Endothelial cell of umbilical vein (primary cell): ENCODE data around the gene GORASP1. TPM values are rescaled to one million over a fixed set of nuclear protein-coding genes. Genes with fewer than 3 reads are reported as not detected.
"Not testable (repeated sequence)": the region's sequence is repeated elsewhere in the genome, so short reads cannot be mapped to it uniquely, and the experiment has no call there.

ENCODE experiments used
- BruUV-seq: library from RNA; stranded (reverse); fragments of 400-500 nt; replicated peaks from 2 replicates; lab custom pipeline; 2021; lab: Mats Ljungman, UMichigan
- CTCF ChIA-PET: fragments of 300-600, 350-600 bp; sonication (Branson Sonifier 250); formaldehyde crosslinking; loops from one replicate; lab custom pipeline; 2021; ENCODE audit warnings: antibody characterized with exemption, inconsistent platforms; lab: Charles Lee
- POLR2A ChIA-PET: fragments of 300-600, 350-600 bp; sonication (Branson Sonifier 250); formaldehyde crosslinking; loops from one replicate; lab custom pipeline; 2021; ENCODE audit warnings: antibody characterized with exemption, inconsistent platforms; lab: Charles Lee
- DNase-seq: peaks from one replicate; pipeline ENCODE4 v3.0.0-alpha.2; 2011; ENCODE audit warnings: low read depth, low spot score
- FAIRE-seq: peaks from 2 replicates; lab custom pipeline; 2011; peaks lifted over from hg19 to GRCh38; lab: Jason Lieb, UNC
- H2AFZ ChIP-seq: 2 replicates; pipeline ENCODE4 v1.6.0; 2012; ENCODE audit warnings: low read depth, low read length, control low read depth, inconsistent platforms
- H3K27ac ChIP-seq: 2 replicates; pipeline ENCODE4 v1.5.1; 2011; ENCODE audit warnings: low read depth, mild to moderate bottlenecking, control low read depth, low read length, moderate library complexity; ENCODE audit not compliant: insufficient read depth
- H3K27me3 ChIP-seq, 2 experiments: 2 replicates each; pipeline versions ENCODE4 v1.6.0 to v1.6.1; 2011; ENCODE audit warnings: low read length in 2 of 2, mixed read lengths in 1 of 2; ENCODE audit not compliant: control insufficient read depth in 2 of 2, insufficient read depth in 2 of 2
- H3K36me3 ChIP-seq, 2 experiments: 2 replicates in 1 of 2; 3 replicates in 1 of 2; pipeline ENCODE4 v1.5.1; 2011; ENCODE audit warnings: low read length in 2 of 2, mild to moderate bottlenecking in 1 of 2, moderate library complexity in 1 of 2; ENCODE audit not compliant: control insufficient read depth in 2 of 2, insufficient read depth in 2 of 2; ENCODE audit errors: extremely low read depth in 1 of 2
- H3K4me1 ChIP-seq: 3 replicates; pipeline ENCODE4 v1.5.1; 2011; ENCODE audit warnings: mild to moderate bottlenecking, low read length; ENCODE audit not compliant: control insufficient read depth, insufficient read depth; ENCODE audit errors: extremely low read depth
- H3K4me2 ChIP-seq: 2 replicates; pipeline ENCODE4 v1.6.1; 2011; ENCODE audit warnings: low read length, control low read depth, mixed read lengths; ENCODE audit not compliant: insufficient read depth
- H3K4me3 ChIP-seq, 3 experiments: fragments of 200-600 bp in 1 of 3; sonication (generic), shearing (Covaris generic) in 1 of 3; replicated peaks in 1 of 3; 2 replicates each; pipeline ENCODE4 v1.5.1; 2011 to 2016; ENCODE audit warnings: control low read depth in 3 of 3, low read length in 3 of 3, mild to moderate bottlenecking in 2 of 3, inconsistent platforms in 1 of 3, low read depth in 1 of 3, moderate library complexity in 1 of 3; ENCODE audit not compliant: insufficient read depth in 1 of 3
- H3K79me2 ChIP-seq: 2 replicates; pipeline ENCODE4 v1.6.0; 2012; ENCODE audit warnings: low read length, inconsistent platforms; ENCODE audit not compliant: control insufficient read depth, insufficient read depth
- H3K9ac ChIP-seq: replicated peaks from 2 replicates; pipeline ENCODE3; 2011; ENCODE audit warnings: low read length, control low read depth; ENCODE audit not compliant: insufficient read depth; ENCODE audit errors: extremely low read depth
- H3K9me1 ChIP-seq: replicated peaks from 3 replicates; pipeline ENCODE4 v1.6.0; 2011; ENCODE audit warnings: mild to moderate bottlenecking, low read length; ENCODE audit not compliant: control insufficient read depth, insufficient read depth; ENCODE audit errors: extremely low read depth
- H3K9me3 ChIP-seq: replicated peaks from 2 replicates; pipeline ENCODE4 v1.5.1; 2012; ENCODE audit warnings: low read length, inconsistent platforms; ENCODE audit not compliant: control insufficient read depth, insufficient read depth
- H4K20me1 ChIP-seq: replicated peaks from 2 replicates; pipeline ENCODE3; 2011; ENCODE audit warnings: mild to moderate bottlenecking, low read length; ENCODE audit not compliant: control insufficient read depth, insufficient read depth; ENCODE audit errors: extremely low read depth
- EZH2 ChIP-seq: IDR thresholded peaks from 2 replicates; pipeline ENCODE4 v1.6.1; 2012; ENCODE audit warnings: borderline replicate concordance, low read depth, mild to moderate bottlenecking, moderate library complexity, low read length, inconsistent platforms; ENCODE audit not compliant: severe bottlenecking
- GATA2 ChIP-seq: IDR thresholded peaks from 2 replicates; pipeline ENCODE4 v1.7.0; 2011; ENCODE audit warnings: low read depth, mild to moderate bottlenecking, moderate library complexity, mixed read lengths, low read length; ENCODE audit not compliant: insufficient read length, insufficient read depth
- MAX ChIP-seq: IDR thresholded peaks from 2 replicates; pipeline ENCODE4 v1.6.1; 2011; ENCODE audit not compliant: insufficient read depth, insufficient read length
- MYC ChIP-seq: IDR thresholded peaks from one replicate; pipeline ENCODE4 v1.6.1; 2011; ENCODE audit warnings: mild to moderate bottlenecking, low read depth, low read length
- POLR2A ChIP-seq: IDR thresholded peaks from 2 replicates; pipeline ENCODE4 v1.6.1; 2012; ENCODE audit warnings: low read depth, mild to moderate bottlenecking, control low read depth, low read length
- POLR2AphosphoS5 ChIP-seq: IDR thresholded peaks from 2 replicates; pipeline ENCODE4 v1.6.1; 2012; ENCODE audit warnings: low read depth, mild to moderate bottlenecking, control low read depth, low read length, moderate library complexity; ENCODE audit not compliant: insufficient read depth
- dilution Hi-C: fragments of 300-500 bp; cut with MboI; formaldehyde crosslinking; loops from one replicate; pipeline ENCODE4 v1.15.0; 2019; ENCODE audit warnings: low sequenced_read_pairs; ENCODE audit not compliant: extremely low pct_ligation_motif_present
- intact Hi-C: fragments of 100-400 bp; cut with micrococcal nuclease; formaldehyde crosslinking; loops from one replicate; pipeline ENCODE4 v1.10.0; 2022
- polyA plus RNA-seq, 4 experiments: library from polyadenylated mRNA; depleted of rRNA in 3 of 4; stranded (reverse) in 3 of 4; unstranded in 1 of 4; fragments of >200 nt; gene quantifications; 2 replicates each; pipeline versions ENCODE4 v1.2.1 to v1.2.3, GENCODE V29; 2011 to 2012; ENCODE audit warnings: missing spikeins in 1 of 4
- total RNA-seq: library from RNA; stranded (reverse); gene quantifications from 2 replicates; pipeline ENCODE4 v1.2.3, GENCODE V29; 2021

The GORASP1 gene
- total and polyA plus RNA-seq, 2 donors (not counting 3 experiments of a cell fraction or from before 2014, with no cell fraction given) = 62.5 to 68.0 TPM

GRCh38 chr3:39063143-39063542, 44.3 kb downstream of the GORASP1 start:
- Histone ChIP-seq H3K9ac (no peak overlapping the region), H3K9me3 (no peaks in the 10 kb centered on the region), H3K27me3 (no peaks in the 10 kb centered on the region), H3K4me3 (no peak overlapping the region), H3K27ac (no peak overlapping the region), H3K36me3 (peaks cover 3 to 4% of the 10 kb centered on the region in 2 experiments), H3K79me2 (peaks cover 2% of the 10 kb centered on the region), H3K4me1 (no peaks in the 10 kb centered on the region), H2AFZ (no peak overlapping the region), H3K4me2 (no peak overlapping the region), H3K9me1 (peaks cover under 1% of the 10 kb centered on the region), H4K20me1 (no peaks in the 10 kb centered on the region)
- POLR2A ChIA-PET = no interaction called here
- TF ChIP-seq MAX (no peak), EZH2 (no peak), GATA2 (no peak), MYC (no peak), POLR2AphosphoS5 (no peak), POLR2A (no peak)
- dilution Hi-C loops = no loop called here
- FAIRE-seq (no peak), DNase-seq (no peak)
- intact Hi-C loops = no loop called here
- CTCF ChIA-PET = no interaction called here
- no TSS peak for BruUV-seq

DNA sequence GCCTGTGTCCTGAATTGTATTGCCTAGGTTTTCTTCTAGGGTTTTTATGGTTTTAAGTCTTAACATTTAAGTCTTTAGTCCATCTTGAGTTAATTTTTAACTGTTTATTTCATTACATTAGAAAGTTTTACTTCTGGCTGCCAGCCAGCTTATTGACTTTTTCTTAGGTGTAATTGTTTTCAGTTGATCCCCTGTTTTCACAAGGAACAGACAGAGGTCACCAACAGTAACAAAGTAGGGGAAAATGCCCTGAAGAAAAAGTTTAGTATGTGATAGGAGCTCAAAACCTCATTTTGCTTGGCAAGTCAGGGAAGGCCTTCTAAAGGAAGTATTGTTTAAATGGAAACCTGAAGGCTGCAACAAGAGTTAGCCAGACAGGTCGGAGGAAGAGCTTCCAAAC, 45.2 kb downstream of the GORASP1 start:
- Histone ChIP-seq H3K4me2 (no peak overlapping the region), H3K27ac (no peak overlapping the region), H3K9me1 (no peaks in the 10 kb centered on the region), H4K20me1 (no peaks in the 10 kb centered on the region), H3K27me3 (no peaks in the 10 kb centered on the region), H2AFZ (no peak overlapping the region), H3K9ac (no peak overlapping the region), H3K9me3 (no peaks in the 10 kb centered on the region), H3K4me1 (no peaks in the 10 kb centered on the region), H3K79me2 (peaks cover 2% of the 10 kb centered on the region), H3K4me3 (no peak overlapping the region), H3K36me3 (no peaks in the 10 kb centered on the region)
- intact Hi-C loops (no loop called here), dilution Hi-C loops (no loop called here)
- no TSS peak for BruUV-seq
- DNase-seq (no peak), FAIRE-seq (no peak)
- TF ChIP-seq POLR2A = no peak
- POLR2A ChIA-PET = no interaction called here
- CTCF ChIA-PET = interaction anchor here (0.8 kb wide), 1 partner anchor 128 kb away, joined by 3 read pairs; no protein-coding TSS in a partner anchor

DNA sequence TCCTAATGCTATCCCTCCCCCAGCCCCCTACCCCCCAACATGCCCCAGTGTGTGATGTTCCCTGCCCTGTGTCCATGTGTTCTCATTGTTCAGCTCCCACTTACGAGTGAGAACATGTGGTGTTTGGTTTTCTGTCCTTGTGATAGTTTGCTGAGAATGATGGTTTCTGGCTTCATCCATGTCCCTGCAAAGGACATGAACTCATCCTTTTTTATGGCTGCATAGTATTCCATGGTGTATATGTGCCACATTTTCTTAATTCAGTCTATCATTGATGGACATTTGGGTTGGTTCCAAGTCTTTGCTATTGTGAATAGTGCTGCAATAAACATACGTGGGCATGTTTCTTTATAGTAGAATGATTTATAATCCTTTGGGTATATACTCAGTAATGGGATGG, 46.2 kb downstream of the GORASP1 start:
- H3K36me3 ChIP-seq, dilution Hi-C loops, H3K4me2 ChIP-seq, H3K79me2 ChIP-seq, H3K4me3 ChIP-seq, BruUV-seq, FAIRE-seq, DNase-seq, H3K4me1 ChIP-seq, H2AFZ ChIP-seq, H3K9me3 ChIP-seq, POLR2A ChIA-PET, H3K27ac ChIP-seq, H3K9ac ChIP-seq, intact Hi-C loops, CTCF ChIA-PET, H3K9me1 ChIP-seq, H4K20me1 ChIP-seq, H3K27me3 ChIP-seq: not testable (repeated sequence)
